Measurements from ENCODE around the gene NDUFA8. TPM values are rescaled to one million over a fixed set of nuclear protein-coding genes. Genes with fewer than 3 reads are reported as not detected.

Gene NDUFA8
- total RNA-seq, 6 experiments from 2014 or later, result 67.4 to 76.6 (median 72.8) TPM

GRCh38 chr9:122151267-122151828 is 8.2 kb downstream of the NDUFA8 start:
- Mint-ChIP-seq H3K27ac (no peak overlapping the region), H3K9me3 (no peaks in the 10 kb centered on the region)
- TF ChIP-seq, protein P1, sequence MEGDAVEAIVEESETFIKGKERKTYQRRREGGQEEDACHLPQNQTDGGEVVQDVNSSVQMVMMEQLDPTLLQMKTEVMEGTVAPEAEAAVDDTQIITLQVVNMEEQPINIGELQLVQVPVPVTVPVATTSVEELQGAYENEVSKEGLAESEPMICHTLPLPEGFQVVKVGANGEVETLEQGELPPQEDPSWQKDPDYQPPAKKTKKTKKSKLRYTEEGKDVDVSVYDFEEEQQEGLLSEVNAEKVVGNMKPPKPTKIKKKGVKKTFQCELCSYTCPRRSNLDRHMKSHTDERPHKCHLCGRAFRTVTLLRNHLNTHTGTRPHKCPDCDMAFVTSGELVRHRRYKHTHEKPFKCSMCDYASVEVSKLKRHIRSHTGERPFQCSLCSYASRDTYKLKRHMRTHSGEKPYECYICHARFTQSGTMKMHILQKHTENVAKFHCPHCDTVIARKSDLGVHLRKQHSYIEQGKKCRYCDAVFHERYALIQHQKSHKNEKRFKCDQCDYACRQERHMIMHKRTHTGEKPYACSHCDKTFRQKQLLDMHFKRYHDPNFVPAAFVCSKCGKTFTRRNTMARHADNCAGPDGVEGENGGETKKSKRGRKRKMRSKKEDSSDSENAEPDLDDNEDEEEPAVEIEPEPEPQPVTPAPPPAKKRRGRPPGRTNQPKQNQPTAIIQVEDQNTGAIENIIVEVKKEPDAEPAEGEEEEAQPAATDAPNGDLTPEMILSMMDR (IDR thresholded peaks at IDR 0.05), result peak; percentile 1; the same call in 1 of the 2 replicates

GRCh38 chr9:122145592-122145863 is 14.1 kb downstream of the NDUFA8 start:
- H3K9me3 Mint-ChIP-seq, result no peaks in the 10 kb centered on the region
- peaks cover 26% of the 10 kb centered on the region for H3K36me3 Mint-ChIP-seq (ENCODE audit: low read depth)
- TF ChIP-seq, protein P1 (IDR thresholded peaks at IDR 0.05), result no peak
- no peak for DNase-seq
- H3K27ac Mint-ChIP-seq, result no peak overlapping the region
- 0 out of 2 replicates have a peak, but pooled peaks cover 7% of the 10 kb centered on the region for H3K4me1 Mint-ChIP-seq (ENCODE audit: low read depth)
- no peaks in the 10 kb centered on the region; the same call in 1 of the 2 replicates for H3K27me3 Mint-ChIP-seq (ENCODE audit: insufficient read depth)
- no peak overlapping the region for H3K4me3 Mint-ChIP-seq

More at GRCh38 chr9:122151267-122151828, 8.2 kb downstream of the NDUFA8 start:
- Mint-ChIP-seq H3K36me3 (ENCODE audit: low read depth) (0 out of 2 replicates have a peak, but pooled peaks cover 11% of the 10 kb centered on the region), H3K4me3 (no peak overlapping the region), H3K27me3 (ENCODE audit: insufficient read depth) (no peaks in the 10 kb centered on the region; the same call in 1 of the 2 replicates), H3K4me1 (ENCODE audit: low read depth) (peaks cover 5% of the 10 kb centered on the region; the same call in 1 of the 2 replicates)
- DNase-seq, result no peak

- peaks cover 7% of the 10 kb centered on the region; the same call in 1 of the 2 replicates for H3K4me1 Mint-ChIP-seq (ENCODE audit: low read depth)
- H3K36me3 Mint-ChIP-seq (ENCODE audit: low read depth), result peaks cover 26% of the 10 kb centered on the region
- no peaks in the 10 kb centered on the region; the same call in 1 of the 2 replicates for H3K27me3 Mint-ChIP-seq (ENCODE audit: insufficient read depth)
- H3K9me3 Mint-ChIP-seq, result no peaks in the 10 kb centered on the region
- TF ChIP-seq, protein P1 (IDR thresholded peaks at IDR 0.05), result peak; percentile 65
- H3K27ac Mint-ChIP-seq, result no peak overlapping the region
- no peak overlapping the region for H3K4me3 Mint-ChIP-seq
- peak; percentile 45 for DNase-seq
Observed at GRCh38 chr9:122144836-122145591, 14.6 kb downstream of the NDUFA8 start.

DNA sequence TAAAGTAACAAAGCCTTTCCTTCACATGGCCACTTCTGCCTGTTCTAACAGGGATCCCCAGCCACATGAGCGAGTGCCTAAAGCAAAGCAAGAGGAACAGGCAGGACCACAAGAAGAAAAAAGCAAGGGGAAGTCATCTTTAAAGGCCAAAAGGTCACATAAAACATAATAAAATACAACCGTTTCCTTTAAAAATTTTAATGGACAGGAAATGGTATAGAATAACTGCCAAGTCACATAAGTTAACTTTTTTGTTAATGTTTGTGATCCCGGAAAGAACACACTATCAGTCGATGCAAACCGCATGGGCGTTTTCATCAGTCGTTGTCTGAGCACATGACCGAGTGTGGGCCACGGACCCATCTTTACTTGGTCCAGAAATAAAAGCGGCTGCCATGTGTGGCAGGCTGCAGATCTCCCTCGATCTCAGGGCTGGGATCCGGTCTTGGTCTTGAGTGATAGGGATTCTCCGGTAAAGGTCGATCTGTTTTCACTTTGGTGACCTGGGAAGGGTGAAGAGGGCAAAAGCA is 15.6 kb downstream of the NDUFA8 start:
- DNase-seq, result no peak
- Mint-ChIP-seq H3K9me3 (no peaks in the 10 kb centered on the region), H3K4me3 (no peak overlapping the region), H3K36me3 (ENCODE audit: low read depth) (peaks cover 26% of the 10 kb centered on the region), H3K27ac (no peak overlapping the region), H3K27me3 (ENCODE audit: insufficient read depth) (peaks cover 1% of the 10 kb centered on the region), H3K4me1 (ENCODE audit: low read depth) (peaks cover 18% of the 10 kb centered on the region)
- TF ChIP-seq, protein P1 (IDR thresholded peaks at IDR 0.05), result no peak

GRCh38 chr9:122143296-122143695 is 16.3 kb downstream of the NDUFA8 start:
- H3K4me1 Mint-ChIP-seq (ENCODE audit: low read depth), result peaks cover 25% of the 10 kb centered on the region
- no peak overlapping the region for H3K27ac Mint-ChIP-seq
- peaks cover 26% of the 10 kb centered on the region for H3K36me3 Mint-ChIP-seq (ENCODE audit: low read depth)
- no peak for DNase-seq
- H3K27me3 Mint-ChIP-seq (ENCODE audit: insufficient read depth), result peaks cover 1% of the 10 kb centered on the region
- no peak overlapping the region for H3K4me3 Mint-ChIP-seq
- no peaks in the 10 kb centered on the region for H3K9me3 Mint-ChIP-seq
- TF ChIP-seq, protein P1 (IDR thresholded peaks at IDR 0.05), result no peak

All from HFFc6 (cell line).